Fibroblast of the aortic adventitia (primary cell): Measurements from ENCODE around the gene RSPRY1. TPM values are rescaled to one million over a fixed set of nuclear protein-coding genes. Genes with fewer than 3 reads are reported as not detected.
"Not testable (repeated sequence)": the region's sequence is repeated elsewhere in the genome, so short reads cannot be mapped to it uniquely, and the experiment has no call there.

Experiments
- DNase-seq: peaks from one replicate; pipeline ENCODE4 v3.0.0-alpha.2; 2010; ENCODE audit warnings: low read depth
- H3K4me3 ChIP-seq: 2 replicates; pipeline ENCODE4 v1.5.1; 2011; ENCODE audit warnings: low read depth, mild to moderate bottlenecking, control low read depth, low read length, moderate library complexity
- total RNA-seq: library from RNA; depleted of rRNA; stranded (reverse); fragments of >200 nt; gene quantifications from 2 replicates; pipeline ENCODE4 v1.2.3, GENCODE V29; 2012; ENCODE audit warnings: low replicate concordance
- TF ChIP-seq, protein P1 (sequence below): IDR thresholded peaks from 2 replicates; pipeline ENCODE4 v1.5.1; 2011; ENCODE audit warnings: mild to moderate bottlenecking, low read length, control low read depth, inconsistent platforms; ENCODE audit not compliant: insufficient read depth

RSPRY1 gene
- total RNA-seq, 1 donor, result 49.8 TPM

DNA sequence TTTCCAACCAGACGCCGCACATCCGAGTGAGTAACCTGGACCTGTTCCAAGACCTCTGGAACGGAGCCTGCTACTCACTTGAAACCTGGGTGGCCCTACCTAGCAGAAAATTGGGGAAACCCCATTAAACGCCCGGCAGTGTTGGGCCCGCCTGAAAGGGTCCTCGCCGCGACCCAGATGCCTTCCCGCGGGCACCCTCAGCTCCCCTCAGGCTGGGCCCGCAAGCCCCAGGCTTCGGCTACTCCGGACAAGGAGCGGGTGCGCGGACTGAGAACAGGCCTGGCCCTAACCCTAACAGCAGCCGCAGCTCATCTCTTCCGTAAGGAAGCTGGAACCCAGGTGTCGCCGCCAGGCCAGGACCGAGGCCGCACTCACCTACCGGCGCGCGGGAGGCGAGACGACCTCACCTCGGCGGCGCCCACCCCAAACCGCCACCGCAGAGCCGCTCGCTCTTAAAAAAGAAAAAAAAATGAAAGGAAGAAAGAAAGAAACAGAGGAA lies 634 bp upstream of the RSPRY1 start:
- DNase-seq, result peak; percentile 73
- TF ChIP-seq, protein P1, sequence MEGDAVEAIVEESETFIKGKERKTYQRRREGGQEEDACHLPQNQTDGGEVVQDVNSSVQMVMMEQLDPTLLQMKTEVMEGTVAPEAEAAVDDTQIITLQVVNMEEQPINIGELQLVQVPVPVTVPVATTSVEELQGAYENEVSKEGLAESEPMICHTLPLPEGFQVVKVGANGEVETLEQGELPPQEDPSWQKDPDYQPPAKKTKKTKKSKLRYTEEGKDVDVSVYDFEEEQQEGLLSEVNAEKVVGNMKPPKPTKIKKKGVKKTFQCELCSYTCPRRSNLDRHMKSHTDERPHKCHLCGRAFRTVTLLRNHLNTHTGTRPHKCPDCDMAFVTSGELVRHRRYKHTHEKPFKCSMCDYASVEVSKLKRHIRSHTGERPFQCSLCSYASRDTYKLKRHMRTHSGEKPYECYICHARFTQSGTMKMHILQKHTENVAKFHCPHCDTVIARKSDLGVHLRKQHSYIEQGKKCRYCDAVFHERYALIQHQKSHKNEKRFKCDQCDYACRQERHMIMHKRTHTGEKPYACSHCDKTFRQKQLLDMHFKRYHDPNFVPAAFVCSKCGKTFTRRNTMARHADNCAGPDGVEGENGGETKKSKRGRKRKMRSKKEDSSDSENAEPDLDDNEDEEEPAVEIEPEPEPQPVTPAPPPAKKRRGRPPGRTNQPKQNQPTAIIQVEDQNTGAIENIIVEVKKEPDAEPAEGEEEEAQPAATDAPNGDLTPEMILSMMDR, result no peak
- H3K4me3 ChIP-seq, result peak overlapping the region; percentile 92

DNA sequence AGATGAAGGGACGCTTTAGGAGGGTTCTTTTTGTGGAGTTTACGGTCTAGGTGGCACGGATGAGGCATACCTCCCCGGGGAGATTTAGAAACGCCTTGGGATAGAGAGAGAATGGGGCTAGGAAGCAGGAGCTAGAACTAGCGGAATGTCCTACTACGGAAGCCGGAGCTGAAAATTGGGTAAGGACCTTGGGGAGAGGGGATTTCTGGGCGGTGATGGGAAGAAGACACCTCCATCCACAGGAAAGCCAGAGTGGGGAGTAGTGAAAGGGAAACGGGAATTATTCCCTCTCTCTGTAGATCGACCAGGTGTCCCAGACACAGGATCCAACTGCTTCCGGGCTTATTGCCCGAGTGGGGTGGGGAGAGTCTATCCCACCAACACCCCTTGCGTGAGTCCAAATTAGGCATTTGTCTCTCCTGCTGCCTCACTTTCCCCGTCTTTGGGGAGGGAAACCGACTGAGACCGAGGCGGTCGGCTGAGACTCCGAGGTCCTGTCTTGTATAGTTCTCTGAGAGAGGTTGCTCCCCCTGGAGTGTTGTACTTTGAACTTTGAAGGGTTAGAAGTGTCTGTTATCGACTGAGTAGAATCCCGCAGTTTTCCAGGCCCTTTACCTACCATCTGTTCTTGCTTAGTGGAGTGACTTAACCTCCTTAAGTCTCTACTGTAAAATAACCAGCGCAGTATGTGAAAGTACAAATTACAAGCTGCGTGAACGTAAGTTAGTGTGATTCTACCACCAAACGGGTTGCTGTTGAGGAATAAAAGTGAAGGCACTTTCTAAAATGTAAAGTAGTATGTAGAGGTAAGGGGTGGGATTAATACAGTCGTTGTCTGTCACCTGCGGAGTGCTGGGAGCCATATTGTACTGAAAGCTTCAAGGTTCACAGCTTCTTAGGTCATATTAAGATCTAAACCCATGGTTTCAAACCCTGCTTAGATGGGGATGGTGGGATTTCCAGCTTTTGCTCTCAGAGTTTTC lies 1.0 kb downstream of the RSPRY1 start:
- DNase-seq, result peak; percentile 43
- H3K4me3 ChIP-seq, result peak overlapping the region; percentile 97
- TF ChIP-seq, protein P1, result no peak

DNA sequence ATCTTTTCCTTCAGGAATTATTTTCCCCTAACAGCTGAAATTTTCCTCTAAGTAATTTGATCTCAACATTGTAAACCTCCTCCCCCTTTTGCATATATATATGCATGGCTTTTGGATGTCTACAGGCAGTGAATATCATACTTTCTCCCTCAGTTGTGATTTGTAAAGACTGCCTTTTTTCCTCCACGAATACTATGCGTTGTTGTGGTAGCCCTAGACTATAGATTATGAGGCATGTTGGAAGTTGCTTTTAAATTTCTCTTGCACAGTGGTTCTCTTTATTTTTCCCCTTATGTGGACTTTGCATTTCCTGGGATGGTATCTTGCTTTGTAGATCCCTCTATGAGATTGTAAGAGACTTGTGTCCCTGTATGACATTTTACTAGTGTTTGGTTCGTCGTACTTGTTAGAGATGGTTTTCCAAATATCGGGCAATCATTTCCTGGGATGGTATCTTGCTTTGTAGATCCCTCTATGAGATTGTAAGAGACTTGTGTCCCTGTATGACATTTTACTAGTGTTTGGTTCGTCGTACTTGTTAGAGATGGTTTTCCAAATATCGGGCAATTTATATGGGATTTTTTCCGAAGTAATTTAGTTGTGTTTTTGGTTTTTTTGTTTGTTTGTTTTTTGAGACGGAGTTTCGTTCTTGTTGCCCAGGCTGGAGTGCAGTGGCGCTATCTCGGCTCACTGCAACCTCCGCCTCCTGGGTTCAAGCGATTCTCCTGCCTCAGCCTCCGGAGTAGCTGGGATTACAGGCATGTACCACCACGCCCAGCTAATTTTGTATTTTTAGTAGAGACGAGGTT lies 2.0 kb downstream of the RSPRY1 start:
- H3K4me3 ChIP-seq, result peak overlapping the region; percentile 97
- DNase-seq, result not testable (repeated sequence)

DNA sequence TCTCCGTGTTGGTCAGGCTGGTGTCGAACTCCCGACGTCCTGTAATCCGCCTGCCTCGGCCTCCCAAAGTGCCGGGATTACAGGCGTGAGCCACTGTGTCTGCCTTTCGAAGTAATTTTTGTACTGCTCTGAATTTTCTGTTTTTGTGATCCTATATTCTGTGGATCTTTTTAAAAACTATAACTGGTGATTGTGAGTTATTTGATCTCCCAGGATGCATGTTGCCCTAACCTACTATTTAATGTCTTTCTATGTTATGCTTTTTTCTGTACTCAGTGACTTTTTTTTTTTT lies 2.5 kb downstream of the RSPRY1 start:
- no peak overlapping the region for H3K4me3 ChIP-seq
- DNase-seq, result no peak
- TF ChIP-seq, protein P1, result no peak

DNA sequence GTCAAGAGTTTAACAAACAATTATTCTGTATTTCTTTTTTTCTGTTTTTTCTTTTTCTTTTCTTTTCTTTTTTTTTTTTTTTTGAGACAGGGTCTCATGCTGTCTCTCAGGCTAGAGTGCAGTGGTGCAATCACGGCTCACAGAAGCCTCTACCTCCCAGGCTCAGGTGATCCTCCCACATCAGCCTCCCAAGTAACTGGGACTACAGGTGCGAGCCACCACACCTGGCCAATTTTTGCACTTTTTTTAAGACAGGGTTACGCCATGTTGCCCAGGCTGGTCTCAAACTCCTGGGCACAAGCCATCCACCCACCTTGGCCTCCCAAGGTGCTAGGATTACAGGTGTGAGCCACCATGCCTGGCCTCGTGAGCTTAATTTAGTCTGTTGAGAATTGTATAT lies 3.4 kb downstream of the RSPRY1 start:
- H3K4me3 ChIP-seq, DNase-seq: not testable (repeated sequence)

DNA sequence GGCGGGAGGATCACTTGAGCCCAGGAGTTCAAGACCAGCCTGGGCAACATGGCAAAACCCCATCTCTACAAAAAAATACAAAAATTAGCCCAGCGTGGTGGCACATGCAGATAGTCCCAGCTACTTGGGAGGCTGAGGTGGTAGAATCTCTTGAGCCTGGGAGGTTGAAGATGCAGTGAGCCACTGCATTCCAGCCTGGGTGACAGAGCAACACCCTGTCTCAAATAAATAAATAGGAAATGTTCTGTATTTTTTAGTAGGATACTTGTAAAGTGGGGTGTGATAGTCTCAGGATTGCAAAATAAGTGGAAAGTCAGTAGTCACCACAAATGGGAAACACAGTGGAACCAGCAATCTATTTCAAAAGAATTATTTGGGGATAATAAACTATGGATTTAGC lies 4.0 kb downstream of the RSPRY1 start:
- DNase-seq, result no peak
- TF ChIP-seq, protein P1, result no peak
- H3K4me3 ChIP-seq, result no peak overlapping the region

DNA sequence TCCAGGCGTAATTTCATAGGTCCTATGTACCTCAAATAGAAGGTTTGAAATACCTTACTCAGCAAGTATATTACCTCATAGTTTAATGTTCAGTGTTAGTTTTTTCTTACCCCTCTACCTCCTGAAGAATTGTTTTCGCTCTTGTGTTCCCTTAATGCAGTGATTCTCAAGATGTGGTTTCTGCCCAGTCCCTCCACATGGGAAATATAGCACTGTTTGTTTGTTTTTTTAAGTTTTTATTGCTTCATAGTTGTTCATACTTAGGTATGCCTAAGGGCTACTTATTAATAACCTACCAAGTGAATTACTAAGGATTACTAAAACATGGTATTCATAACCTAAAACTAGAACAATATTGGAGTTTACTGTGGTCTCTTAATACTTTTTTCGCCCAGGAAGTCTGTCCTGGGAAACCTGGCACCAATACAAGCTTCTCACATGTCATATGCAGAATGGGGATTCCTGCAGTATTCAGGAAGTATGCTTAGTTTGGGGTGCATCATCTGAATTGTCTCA lies 5.0 kb downstream of the RSPRY1 start:
- DNase-seq, result no peak
- TF ChIP-seq, protein P1, result no peak
- H3K4me3 ChIP-seq, result no peak overlapping the region
